Measurements from ENCODE around the gene LRSAM1.

LRSAM1 gene

DNA sequence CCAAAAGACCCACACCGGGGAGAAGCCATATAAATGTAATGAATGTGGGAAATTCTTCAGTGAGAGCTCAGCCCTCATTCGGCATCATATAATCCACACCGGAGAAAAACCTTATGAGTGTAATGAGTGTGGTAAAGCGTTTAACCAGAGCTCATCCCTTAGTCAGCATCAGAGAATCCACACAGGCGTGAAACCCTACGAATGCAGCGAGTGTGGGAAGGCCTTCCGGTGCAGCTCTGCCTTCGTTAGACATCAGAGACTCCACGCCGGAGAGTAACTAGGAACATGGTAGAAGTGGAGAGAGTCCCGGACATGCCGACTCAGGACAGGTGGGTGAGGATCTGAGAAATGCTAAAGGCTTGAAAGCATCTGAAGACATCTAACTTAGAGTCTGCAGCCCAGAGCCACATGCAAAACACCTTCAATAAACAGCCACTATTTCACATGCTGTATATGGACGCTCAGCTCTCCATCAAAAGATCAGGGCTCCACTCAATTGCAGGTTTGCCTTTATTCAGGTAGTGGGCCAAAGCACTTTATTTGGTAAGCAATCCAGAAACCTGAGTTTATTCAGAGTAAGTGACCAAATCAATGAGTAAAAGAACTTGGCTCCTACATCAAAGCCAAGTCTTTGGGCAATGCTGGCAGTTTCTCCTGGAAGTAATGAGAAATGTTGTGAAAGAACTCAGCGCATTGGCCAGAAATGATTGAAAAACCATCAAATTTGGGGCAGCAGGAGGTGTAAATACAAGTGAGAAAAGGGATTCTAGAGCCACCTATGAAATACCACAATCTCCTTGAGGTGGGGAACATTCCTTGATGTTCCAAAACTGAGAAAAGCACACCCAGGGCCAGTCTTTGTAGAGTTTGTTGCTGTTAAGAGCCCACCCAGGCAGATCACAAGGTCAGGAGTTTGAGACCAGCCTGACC lies 6.1 kb upstream of the LRSAM1 start:
- TF ChIP-seq, protein P1, sequence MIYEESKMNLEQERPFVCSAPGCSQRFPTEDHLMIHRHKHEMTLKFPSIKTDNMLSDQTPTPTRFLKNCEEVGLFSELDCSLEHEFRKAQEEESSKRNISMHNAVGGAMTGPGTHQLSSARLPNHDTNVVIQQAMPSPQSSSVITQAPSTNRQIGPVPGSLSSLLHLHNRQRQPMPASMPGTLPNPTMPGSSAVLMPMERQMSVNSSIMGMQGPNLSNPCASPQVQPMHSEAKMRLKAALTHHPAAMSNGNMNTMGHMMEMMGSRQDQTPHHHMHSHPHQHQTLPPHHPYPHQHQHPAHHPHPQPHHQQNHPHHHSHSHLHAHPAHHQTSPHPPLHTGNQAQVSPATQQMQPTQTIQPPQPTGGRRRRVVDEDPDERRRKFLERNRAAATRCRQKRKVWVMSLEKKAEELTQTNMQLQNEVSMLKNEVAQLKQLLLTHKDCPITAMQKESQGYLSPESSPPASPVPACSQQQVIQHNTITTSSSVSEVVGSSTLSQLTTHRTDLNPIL (CRISPR knock-in tag; IDR thresholded peaks at IDR 0.05; ENCODE audit: low read depth), result no peak
- TF ChIP-seq ZNF70 (CRISPR knock-in tag; IDR thresholded peaks at IDR 0.05) (no peak), ZC3H10 (CRISPR knock-in tag; IDR thresholded peaks at IDR 0.05) (no peak), TOX (CRISPR knock-in tag; IDR thresholded peaks at IDR 0.05; ENCODE audit: borderline replicate concordance) (no peak)
- TF ChIP-seq, protein P2, sequence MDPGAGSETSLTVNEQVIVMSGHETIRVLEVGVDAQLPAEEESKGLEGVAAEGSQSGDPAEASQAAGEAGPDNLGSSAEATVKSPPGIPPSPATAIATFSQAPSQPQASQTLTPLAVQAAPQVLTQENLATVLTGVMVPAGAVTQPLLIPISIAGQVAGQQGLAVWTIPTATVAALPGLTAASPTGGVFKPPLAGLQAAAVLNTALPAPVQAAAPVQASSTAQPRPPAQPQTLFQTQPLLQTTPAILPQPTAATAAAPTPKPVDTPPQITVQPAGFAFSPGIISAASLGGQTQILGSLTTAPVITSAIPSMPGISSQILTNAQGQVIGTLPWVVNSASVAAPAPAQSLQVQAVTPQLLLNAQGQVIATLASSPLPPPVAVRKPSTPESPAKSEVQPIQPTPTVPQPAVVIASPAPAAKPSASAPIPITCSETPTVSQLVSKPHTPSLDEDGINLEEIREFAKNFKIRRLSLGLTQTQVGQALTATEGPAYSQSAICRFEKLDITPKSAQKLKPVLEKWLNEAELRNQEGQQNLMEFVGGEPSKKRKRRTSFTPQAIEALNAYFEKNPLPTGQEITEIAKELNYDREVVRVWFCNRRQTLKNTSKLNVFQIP (CRISPR knock-in tag; IDR thresholded peaks at IDR 0.05; ENCODE audit: borderline replicate concordance, low read depth), result no peak
- ATAC-seq, result peak; percentile 2; the same call in 2 of the 3 replicates

DNA sequence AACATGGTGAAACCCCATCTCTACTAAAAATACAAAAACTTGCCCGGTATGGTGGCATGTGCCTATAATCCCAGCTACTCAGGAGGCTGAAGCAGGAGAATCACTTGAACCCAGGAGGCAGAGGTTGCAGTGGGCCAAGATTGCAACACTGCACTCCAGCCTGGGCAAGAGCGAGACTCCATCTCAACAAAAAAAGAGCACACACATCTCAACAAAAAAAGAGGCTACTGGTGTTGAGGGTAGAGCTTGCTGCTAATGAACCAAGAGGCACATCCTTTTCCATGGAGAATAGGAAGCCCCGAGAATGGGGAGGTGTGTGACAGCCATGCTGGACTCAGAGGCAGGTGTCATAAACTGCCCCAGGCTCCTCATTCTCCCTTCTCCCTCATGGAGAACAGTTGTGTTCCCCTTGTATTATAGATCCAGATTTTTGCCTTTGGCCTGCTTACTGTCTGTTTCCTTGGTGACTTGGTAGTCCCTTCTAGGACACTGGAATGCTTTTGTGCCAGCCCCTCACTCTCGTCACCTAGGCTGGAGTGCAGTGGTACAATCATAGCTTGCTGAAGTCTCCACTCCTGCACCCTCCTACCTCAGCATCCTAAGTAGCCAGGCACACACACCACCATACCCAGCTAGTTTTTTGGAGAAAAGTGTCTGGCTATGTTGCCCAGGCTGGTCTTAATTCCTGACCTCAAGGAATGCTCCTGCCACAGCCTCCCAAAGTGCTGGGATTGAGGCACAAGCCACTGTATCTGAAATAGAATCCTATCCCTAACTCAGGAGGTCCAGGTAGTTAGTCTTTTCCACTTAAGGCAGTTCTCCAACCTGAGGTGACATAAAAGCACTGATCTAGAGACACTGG lies 5.2 kb upstream of the LRSAM1 start:
- no peak for ATAC-seq
- TF ChIP-seq, protein P3, sequence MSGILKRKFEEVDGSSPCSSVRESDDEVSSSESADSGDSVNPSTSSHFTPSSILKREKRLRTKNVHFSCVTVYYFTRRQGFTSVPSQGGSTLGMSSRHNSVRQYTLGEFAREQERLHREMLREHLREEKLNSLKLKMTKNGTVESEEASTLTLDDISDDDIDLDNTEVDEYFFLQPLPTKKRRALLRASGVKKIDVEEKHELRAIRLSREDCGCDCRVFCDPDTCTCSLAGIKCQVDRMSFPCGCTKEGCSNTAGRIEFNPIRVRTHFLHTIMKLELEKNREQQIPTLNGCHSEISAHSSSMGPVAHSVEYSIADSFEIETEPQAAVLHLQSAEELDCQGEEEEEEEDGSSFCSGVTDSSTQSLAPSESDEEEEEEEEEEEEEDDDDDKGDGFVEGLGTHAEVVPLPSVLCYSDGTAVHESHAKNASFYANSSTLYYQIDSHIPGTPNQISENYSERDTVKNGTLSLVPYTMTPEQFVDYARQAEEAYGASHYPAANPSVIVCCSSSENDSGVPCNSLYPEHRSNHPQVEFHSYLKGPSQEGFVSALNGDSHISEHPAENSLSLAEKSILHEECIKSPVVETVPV (CRISPR knock-in tag; IDR thresholded peaks at IDR 0.05), result no peak
- TF ChIP-seq ISL1 (CRISPR knock-in tag; IDR thresholded peaks at IDR 0.05) (no peak), TOX (CRISPR knock-in tag; IDR thresholded peaks at IDR 0.05; ENCODE audit: borderline replicate concordance) (no peak), ARNTL (CRISPR knock-in tag; IDR thresholded peaks at IDR 0.05; ENCODE audit: borderline replicate concordance, low read depth) (no peak), CSDC2 (CRISPR knock-in tag; IDR thresholded peaks at IDR 0.05) (no peak), GLIS3 (CRISPR knock-in tag; IDR thresholded peaks at IDR 0.05) (no peak), ZC3H10 (CRISPR knock-in tag; IDR thresholded peaks at IDR 0.05) (no peak), ZNF70 (CRISPR knock-in tag; IDR thresholded peaks at IDR 0.05) (no peak)
- TF ChIP-seq, protein P4, sequence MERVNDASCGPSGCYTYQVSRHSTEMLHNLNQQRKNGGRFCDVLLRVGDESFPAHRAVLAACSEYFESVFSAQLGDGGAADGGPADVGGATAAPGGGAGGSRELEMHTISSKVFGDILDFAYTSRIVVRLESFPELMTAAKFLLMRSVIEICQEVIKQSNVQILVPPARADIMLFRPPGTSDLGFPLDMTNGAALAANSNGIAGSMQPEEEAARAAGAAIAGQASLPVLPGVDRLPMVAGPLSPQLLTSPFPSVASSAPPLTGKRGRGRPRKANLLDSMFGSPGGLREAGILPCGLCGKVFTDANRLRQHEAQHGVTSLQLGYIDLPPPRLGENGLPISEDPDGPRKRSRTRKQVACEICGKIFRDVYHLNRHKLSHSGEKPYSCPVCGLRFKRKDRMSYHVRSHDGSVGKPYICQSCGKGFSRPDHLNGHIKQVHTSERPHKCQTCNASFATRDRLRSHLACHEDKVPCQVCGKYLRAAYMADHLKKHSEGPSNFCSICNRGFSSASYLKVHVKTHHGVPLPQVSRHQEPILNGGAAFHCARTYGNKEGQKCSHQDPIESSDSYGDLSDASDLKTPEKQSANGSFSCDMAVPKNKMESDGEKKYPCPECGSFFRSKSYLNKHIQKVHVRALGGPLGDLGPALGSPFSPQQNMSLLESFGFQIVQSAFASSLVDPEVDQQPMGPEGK (CRISPR knock-in tag; IDR thresholded peaks at IDR 0.05; ENCODE audit: borderline replicate concordance), result no peak

DNA sequence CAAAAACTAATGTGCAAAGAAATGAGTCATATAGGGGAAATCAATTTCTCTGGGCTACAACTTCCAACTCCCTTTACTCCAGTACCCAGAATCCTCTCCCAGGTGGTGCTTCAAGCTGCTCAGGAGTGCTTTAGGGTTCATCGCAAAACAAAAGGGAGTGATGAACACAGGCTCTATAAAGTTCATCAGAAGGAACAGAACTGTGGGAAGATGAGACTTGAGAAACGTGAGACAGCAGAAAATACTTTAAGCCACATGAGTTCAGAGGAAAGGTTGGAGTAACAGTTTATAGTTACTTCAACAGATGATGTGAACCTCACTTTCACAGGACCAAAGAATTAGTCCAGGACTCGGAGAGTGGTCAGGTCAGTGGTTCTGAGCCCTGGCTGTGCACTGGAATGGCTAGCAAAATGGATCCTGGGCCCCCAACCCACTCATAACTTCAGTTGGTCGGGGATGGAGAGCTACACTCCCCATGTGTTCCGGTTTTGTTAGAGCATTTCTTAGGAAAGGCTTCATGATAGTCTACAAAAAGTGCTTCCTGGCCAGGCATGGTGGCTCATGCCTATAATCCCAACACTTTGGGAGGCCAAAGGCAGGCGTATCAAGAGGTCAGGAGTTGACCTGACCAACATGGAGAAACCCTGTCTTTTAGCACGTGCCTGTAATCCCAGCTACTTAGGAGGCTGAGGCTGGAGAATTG lies 4.4 kb upstream of the LRSAM1 start:
- no peak for TF ChIP-seq TOX (CRISPR knock-in tag; IDR thresholded peaks at IDR 0.05; ENCODE audit: borderline replicate concordance)
- TF ChIP-seq, protein P4 (CRISPR knock-in tag; IDR thresholded peaks at IDR 0.05; ENCODE audit: borderline replicate concordance), result no peak
- TF ChIP-seq ZNF565 (CRISPR knock-in tag; conservative IDR thresholded peaks at IDR 0.05; ENCODE audit: low read depth), result no peak
- no peak for TF ChIP-seq SNAI2 (CRISPR knock-in tag; IDR thresholded peaks at IDR 0.05)
- no peak for TF ChIP-seq OSR1 (CRISPR knock-in tag; IDR thresholded peaks at IDR 0.05)
- no peak for TF ChIP-seq ISL1 (CRISPR knock-in tag; IDR thresholded peaks at IDR 0.05)
- TF ChIP-seq, protein P1 (CRISPR knock-in tag; IDR thresholded peaks at IDR 0.05; ENCODE audit: low read depth), result no peak
- no peak for TF ChIP-seq CSDC2 (CRISPR knock-in tag; IDR thresholded peaks at IDR 0.05)
- TF ChIP-seq, protein P5, sequence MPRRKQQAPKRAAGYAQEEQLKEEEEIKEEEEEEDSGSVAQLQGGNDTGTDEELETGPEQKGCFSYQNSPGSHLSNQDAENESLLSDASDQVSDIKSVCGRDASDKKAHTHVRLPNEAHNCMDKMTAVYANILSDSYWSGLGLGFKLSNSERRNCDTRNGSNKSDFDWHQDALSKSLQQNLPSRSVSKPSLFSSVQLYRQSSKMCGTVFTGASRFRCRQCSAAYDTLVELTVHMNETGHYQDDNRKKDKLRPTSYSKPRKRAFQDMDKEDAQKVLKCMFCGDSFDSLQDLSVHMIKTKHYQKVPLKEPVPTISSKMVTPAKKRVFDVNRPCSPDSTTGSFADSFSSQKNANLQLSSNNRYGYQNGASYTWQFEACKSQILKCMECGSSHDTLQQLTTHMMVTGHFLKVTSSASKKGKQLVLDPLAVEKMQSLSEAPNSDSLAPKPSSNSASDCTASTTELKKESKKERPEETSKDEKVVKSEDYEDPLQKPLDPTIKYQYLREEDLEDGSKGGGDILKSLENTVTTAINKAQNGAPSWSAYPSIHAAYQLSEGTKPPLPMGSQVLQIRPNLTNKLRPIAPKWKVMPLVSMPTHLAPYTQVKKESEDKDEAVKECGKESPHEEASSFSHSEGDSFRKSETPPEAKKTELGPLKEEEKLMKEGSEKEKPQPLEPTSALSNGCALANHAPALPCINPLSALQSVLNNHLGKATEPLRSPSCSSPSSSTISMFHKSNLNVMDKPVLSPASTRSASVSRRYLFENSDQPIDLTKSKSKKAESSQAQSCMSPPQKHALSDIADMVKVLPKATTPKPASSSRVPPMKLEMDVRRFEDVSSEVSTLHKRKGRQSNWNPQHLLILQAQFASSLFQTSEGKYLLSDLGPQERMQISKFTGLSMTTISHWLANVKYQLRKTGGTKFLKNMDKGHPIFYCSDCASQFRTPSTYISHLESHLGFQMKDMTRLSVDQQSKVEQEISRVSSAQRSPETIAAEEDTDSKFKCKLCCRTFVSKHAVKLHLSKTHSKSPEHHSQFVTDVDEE (CRISPR knock-in tag; IDR thresholded peaks at IDR 0.05), result no peak
- no peak for TF ChIP-seq RARB (CRISPR knock-in tag; IDR thresholded peaks at IDR 0.05)
- TF ChIP-seq ZNF70 (CRISPR knock-in tag; IDR thresholded peaks at IDR 0.05), result no peak
- no peak for TF ChIP-seq TCF4 (CRISPR knock-in tag; IDR thresholded peaks at IDR 0.05; ENCODE audit: borderline replicate concordance)
- no peak for TF ChIP-seq ESRRG (CRISPR knock-in tag; IDR thresholded peaks at IDR 0.05)
- no peak for ATAC-seq

All from SK-N-SH treated with all-trans-retinoic acid at 6 μM for 48 hours (cell line).